ENCODE data around the gene COLQ. TPM values are rescaled to one million over a fixed set of nuclear protein-coding genes. Genes with fewer than 3 reads are reported as not detected.
"Not testable (repeated sequence)": the region's sequence is repeated elsewhere in the genome, so short reads cannot be mapped to it uniquely, and the experiment has no call there.

COLQ gene
- total RNA-seq, 3 donors from 2014 or later, result 1.1 to 3.0 (median 1.5) TPM

GRCh38 chr3:15492847-15493360 lies 28.6 kb downstream of the COLQ start:
- intact Hi-C loops (cut with DNase I, micrococcal nuclease), result no loop called here
- DNase-seq (no peak), ATAC-seq (no peak)
- no peak for TF ChIP-seq CTCF (IDR thresholded peaks at IDR 0.05)
- Histone ChIP-seq H3K4me1 (ENCODE audit: low read depth) (no peaks in the 10 kb centered on the region), H3K9me3 (no peaks in the 10 kb centered on the region), H3K36me3 (ENCODE audit: low read depth) (no peaks in the 10 kb centered on the region), H3K4me3 (no peak overlapping the region)

GRCh38 chr3:15491143-15491542 lies 30.4 kb downstream of the COLQ start:
- ATAC-seq (no peak), DNase-seq (no peak)
- no peaks in the 10 kb centered on the region for H3K4me1 ChIP-seq (ENCODE audit: low read depth)
- H3K9me3 ChIP-seq, result no peaks in the 10 kb centered on the region
- TF ChIP-seq CTCF (IDR thresholded peaks at IDR 0.05), result no peak
- intact Hi-C loops (cut with DNase I, micrococcal nuclease), result no loop called here
- H3K4me3 ChIP-seq, result no peak overlapping the region
- H3K36me3 ChIP-seq (ENCODE audit: low read depth), result no peaks in the 10 kb centered on the region

GRCh38 chr3:15490158-15490557 lies 31.3 kb downstream of the COLQ start:
- no peak for TF ChIP-seq CTCF (IDR thresholded peaks at IDR 0.05)
- intact Hi-C loops (cut with DNase I, micrococcal nuclease), result no loop called here
- no peak overlapping the region for H3K4me3 ChIP-seq
- no peaks in the 10 kb centered on the region for H3K4me1 ChIP-seq (ENCODE audit: low read depth)
- no peaks in the 10 kb centered on the region for H3K9me3 ChIP-seq
- DNase-seq, result no peak
- H3K36me3 ChIP-seq (ENCODE audit: low read depth), result no peaks in the 10 kb centered on the region
- ATAC-seq, result no peak

- no peak for DNase-seq
- intact Hi-C loops (cut with DNase I, micrococcal nuclease), result no loop called here
- TF ChIP-seq CTCF (IDR thresholded peaks at IDR 0.05), result no peak
Observed at GRCh38 chr3:15488002-15488401, 33.5 kb downstream of the COLQ start.

GRCh38 chr3:15486979-15487378 lies 34.5 kb downstream of the COLQ start:
- Histone ChIP-seq H3K4me3 (no peak overlapping the region), H3K36me3 (ENCODE audit: low read depth) (no peaks in the 10 kb centered on the region), H3K9me3 (no peaks in the 10 kb centered on the region), H3K4me1 (ENCODE audit: low read depth) (no peaks in the 10 kb centered on the region)
- no peak for TF ChIP-seq CTCF (IDR thresholded peaks at IDR 0.05)
- DNase-seq (no peak), ATAC-seq (no peak)
- intact Hi-C loops (cut with DNase I, micrococcal nuclease), result no loop called here

More at GRCh38 chr3:15488002-15488401, 33.5 kb downstream of the COLQ start:
- no peak for ATAC-seq
- H3K36me3 ChIP-seq (ENCODE audit: low read depth), result no peaks in the 10 kb centered on the region
- H3K4me1 ChIP-seq (ENCODE audit: low read depth), result no peaks in the 10 kb centered on the region
- no peaks in the 10 kb centered on the region for H3K9me3 ChIP-seq
- no peak overlapping the region for H3K4me3 ChIP-seq

GRCh38 chr3:15486020-15486419 lies 35.5 kb downstream of the COLQ start:
- TF ChIP-seq CTCF (IDR thresholded peaks at IDR 0.05), result no peak
- H3K4me1 ChIP-seq (ENCODE audit: low read depth), result no peaks in the 10 kb centered on the region
- H3K4me3 ChIP-seq, result no peak overlapping the region
- intact Hi-C loops (cut with DNase I, micrococcal nuclease), result no loop called here
- no peaks in the 10 kb centered on the region for H3K9me3 ChIP-seq
- H3K36me3 ChIP-seq (ENCODE audit: low read depth), result no peaks in the 10 kb centered on the region
- DNase-seq (no peak), ATAC-seq (no peak)

GRCh38 chr3:15484551-15484950 lies 37.0 kb downstream of the COLQ start:
- H3K9me3 ChIP-seq; H3K4me1 ChIP-seq (ENCODE audit: low read depth); DNase-seq; H3K36me3 ChIP-seq (ENCODE audit: low read depth); intact Hi-C loops (cut with DNase I, micrococcal nuclease); ATAC-seq; H3K4me3 ChIP-seq: not testable (repeated sequence)

Data from mucosa of descending colon (tissue), 3 donors.